ENCODE data around the gene TNFSF15.

The TNFSF15 gene

DNA sequence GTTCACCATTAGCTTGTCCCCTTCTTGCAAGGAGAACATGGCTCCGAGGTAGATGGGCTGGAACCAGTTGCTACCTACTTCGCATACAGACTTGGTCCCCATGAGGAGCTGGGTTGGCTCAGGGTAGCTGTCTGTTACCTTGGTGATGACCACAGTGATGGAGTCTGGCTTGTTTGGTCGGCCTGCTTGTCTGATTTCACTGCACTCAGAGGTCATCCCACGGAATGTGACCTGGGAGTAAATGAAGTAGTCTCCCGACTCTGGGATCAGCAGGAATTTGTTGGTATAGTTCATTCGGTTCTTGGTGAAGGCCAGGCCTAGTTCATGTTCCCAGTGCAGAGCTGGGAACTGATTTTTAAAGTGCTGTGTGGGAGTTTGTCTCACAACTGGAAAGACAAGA lies 15.3 kb downstream of the TNFSF15 start:
- H3K4me1 ChIP-seq, result peaks cover 0 to 19% (median 0%) of the 10 kb centered on the region in 10 experiments; a peak in 4 of 20 replicates
- H3K27me3 ChIP-seq, result no peaks in the 10 kb centered on the region
- H3K9ac ChIP-seq, result no peak overlapping the region
- H4K20me1 ChIP-seq, result peaks cover 0 to 67% (median 0%) of the 10 kb centered on the region in 11 experiments; a peak in 4 of 22 replicates
- TF ChIP-seq Cebpa-rat (IDR thresholded peaks at IDR 0.05), result no peak
- no peak overlapping the region for H3K4me3 ChIP-seq
- H3K4me2 ChIP-seq, result no peak overlapping the region
- no peaks in the 10 kb centered on the region for H3K9me3 ChIP-seq (replicated peaks in 1 of 11)
- H3K27ac ChIP-seq, result no peak overlapping the region
- H3K36me3 ChIP-seq, result peaks cover 0 to 97% (median 0%) of the 10 kb centered on the region in 11 experiments; a peak in 6 of 22 replicates

DNA sequence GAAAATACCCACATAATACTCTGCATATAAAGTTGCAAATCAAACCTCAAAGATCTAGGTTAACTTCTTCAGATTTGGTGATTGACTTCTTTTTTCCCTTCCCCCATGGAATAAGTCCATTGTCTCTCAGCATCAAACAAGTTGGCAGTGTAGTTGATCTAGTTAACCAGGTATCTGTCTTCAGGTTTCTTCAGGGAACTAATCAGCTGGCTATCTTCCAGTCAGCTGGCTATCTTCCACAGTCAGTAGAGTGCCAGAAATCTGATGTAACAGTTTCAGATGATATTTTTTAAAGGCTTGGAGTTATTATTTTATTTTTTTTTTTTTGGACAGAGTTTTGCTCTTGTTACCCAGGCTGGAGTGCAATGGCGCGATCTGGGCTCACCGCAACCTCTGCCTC lies 16.8 kb downstream of the TNFSF15 start:
- Histone ChIP-seq H3K36me3 (peaks cover 0 to 82% (median 0%) of the 10 kb centered on the region in 11 experiments; a peak in 6 of 22 replicates), H3K27ac (no peak overlapping the region), H3K4me2 (no peak overlapping the region), H4K20me1 (peaks cover 0 to 52% (median 0%) of the 10 kb centered on the region in 11 experiments; a peak in 3 of 22 replicates), H3K9ac (no peak overlapping the region), H3K27me3 (no peaks in the 10 kb centered on the region), H3K4me3 (no peak overlapping the region), H3K9me3 (replicated peaks in 1 of 11) (no peaks in the 10 kb centered on the region), H3K4me1 (peaks cover 0 to 15% (median 0%) of the 10 kb centered on the region in 10 experiments; a peak in 4 of 20 replicates)
- no peak for TF ChIP-seq Cebpa-rat (IDR thresholded peaks at IDR 0.05)

DNA sequence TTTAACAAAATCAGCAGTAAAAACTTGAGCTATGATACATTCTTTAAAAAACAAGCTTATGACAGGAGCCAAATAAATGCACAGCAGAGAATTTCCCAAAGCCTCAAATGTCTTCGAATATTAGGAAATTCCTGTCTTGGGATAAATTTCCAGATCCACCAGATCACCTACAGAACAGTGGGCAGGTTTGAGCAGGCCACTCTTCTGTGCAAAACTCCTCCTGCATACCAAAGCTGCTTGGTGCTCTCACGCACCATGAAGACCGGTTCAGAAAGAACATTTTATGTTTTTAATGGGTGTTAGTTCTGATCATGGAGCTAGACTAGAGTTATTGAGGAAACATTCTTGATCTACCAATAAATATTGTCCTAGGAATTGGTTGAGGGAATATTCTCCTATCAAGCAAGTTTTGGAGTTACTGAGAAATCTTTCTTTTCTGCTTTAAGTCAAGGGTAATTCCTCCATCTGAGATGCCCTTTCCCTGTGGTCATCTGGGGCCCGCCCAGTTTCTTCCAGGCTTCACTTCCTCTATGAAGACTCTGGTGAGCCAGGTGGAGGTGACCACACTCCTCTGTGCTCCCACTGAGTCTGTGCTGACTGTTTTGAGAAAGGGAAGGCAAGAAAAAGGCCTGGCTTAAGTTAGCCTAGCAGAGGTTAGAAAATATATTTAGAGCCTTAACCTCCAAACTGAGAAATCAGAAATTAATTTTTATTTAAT lies 17.9 kb downstream of the TNFSF15 start:
- Histone ChIP-seq H3K4me2 (no peak overlapping the region), H3K36me3 (peaks cover 0 to 72% (median 0%) of the 10 kb centered on the region in 11 experiments; a peak in 6 of 22 replicates), H3K4me3 (no peak overlapping the region), H3K27ac (no peak overlapping the region), H3K27me3 (no peaks in the 10 kb centered on the region), H4K20me1 (peaks cover 0 to 42% (median 0%) of the 10 kb centered on the region in 11 experiments; a peak in 2 of 22 replicates), H3K4me1 (peaks cover 0 to 8% (median 0%) of the 10 kb centered on the region in 10 experiments; a peak in 1 of 20 replicates), H3K9ac (no peak overlapping the region), H3K9me3 (replicated peaks in 1 of 11) (no peaks in the 10 kb centered on the region)
- TF ChIP-seq Cebpa-rat (IDR thresholded peaks at IDR 0.05), result no peak

DNA sequence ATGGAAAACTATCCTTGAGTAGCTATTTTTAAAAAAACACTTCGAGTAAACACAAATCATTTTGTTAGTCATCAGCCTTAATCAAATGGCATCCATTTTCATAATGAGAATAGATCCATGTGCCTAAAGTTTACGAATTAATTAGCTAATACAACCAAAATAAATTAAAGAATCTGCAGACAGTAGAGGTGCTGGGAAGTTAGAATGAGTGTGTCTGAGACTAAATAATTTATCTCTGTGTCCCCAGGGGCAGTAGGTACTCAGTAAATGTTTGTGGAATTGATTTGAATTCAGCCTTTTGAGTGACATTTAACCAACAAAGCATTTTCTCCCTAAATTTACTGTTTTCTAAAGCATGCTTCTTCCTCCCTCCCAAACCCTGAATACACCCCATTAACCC lies 18.6 kb downstream of the TNFSF15 start:
- H3K9ac ChIP-seq, result no peak overlapping the region
- no peak overlapping the region for H3K27ac ChIP-seq
- H3K4me3 ChIP-seq, result no peak overlapping the region
- H3K27me3 ChIP-seq, result no peaks in the 10 kb centered on the region
- H3K36me3 ChIP-seq, result peaks cover 0 to 64% (median 0%) of the 10 kb centered on the region in 11 experiments; a peak in 6 of 22 replicates
- no peak overlapping the region for H3K4me2 ChIP-seq
- no peaks in the 10 kb centered on the region for H3K9me3 ChIP-seq (replicated peaks in 1 of 11)
- no peak for TF ChIP-seq Cebpa-rat (IDR thresholded peaks at IDR 0.05)
- H4K20me1 ChIP-seq, result peaks cover 0 to 34% (median 0%) of the 10 kb centered on the region in 11 experiments; a peak in 2 of 22 replicates
- peaks cover 0 to 8% (median 0%) of the 10 kb centered on the region in 10 experiments; a peak in 1 of 20 replicates for H3K4me1 ChIP-seq

DNA sequence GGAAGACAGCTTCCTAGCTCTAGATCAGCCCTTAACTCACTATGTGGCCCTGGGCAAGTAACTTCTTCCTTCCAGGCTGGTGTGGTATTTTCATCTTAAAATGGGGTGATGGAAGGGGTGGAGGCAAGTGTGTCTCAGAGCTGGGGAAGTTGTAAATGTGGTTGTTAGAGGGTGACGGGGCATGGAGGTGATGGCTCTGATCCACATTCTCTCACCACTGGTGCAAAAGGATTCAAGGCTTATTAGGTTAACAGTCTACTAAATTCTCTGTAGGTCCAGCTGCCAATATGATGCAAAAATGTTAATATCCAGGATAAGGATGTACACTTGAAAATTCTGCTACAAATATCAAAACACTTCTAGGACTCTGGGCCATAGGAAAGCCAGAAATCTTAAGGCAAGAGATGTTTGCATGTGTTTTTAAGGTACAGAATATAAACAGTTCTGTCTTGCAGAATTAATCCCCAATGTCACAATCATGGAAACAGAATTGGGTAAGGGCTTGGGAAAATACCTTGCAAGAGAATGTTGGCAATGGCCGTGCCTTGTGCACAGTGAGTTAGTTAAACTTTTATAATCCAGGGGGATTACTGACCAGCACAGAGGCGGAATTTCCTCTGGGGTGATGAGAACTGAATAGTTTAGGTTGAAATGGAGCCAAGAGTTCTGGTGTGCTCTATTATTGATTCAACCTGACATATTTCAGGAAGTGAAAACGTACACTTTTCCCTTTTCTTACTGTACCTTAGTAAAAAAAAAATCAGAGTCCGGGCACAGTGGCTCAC lies 19.8 kb downstream of the TNFSF15 start:
- peaks cover 0 to 25% (median 0%) of the 10 kb centered on the region in 11 experiments; a peak in 1 of 22 replicates for H4K20me1 ChIP-seq
- H3K27ac ChIP-seq, result no peak overlapping the region
- no peaks in the 10 kb centered on the region for H3K9me3 ChIP-seq (replicated peaks in 1 of 11)
- H3K36me3 ChIP-seq, result peaks cover 0 to 53% (median 0%) of the 10 kb centered on the region in 11 experiments; a peak in 6 of 22 replicates
- H3K4me3 ChIP-seq, result no peak overlapping the region
- peaks cover 0 to 8% (median 0%) of the 10 kb centered on the region in 10 experiments; a peak in 1 of 20 replicates for H3K4me1 ChIP-seq
- H3K27me3 ChIP-seq, result no peaks in the 10 kb centered on the region
- no peak overlapping the region for H3K9ac ChIP-seq
- TF ChIP-seq Cebpa-rat (IDR thresholded peaks at IDR 0.05), result no peak
- H3K4me2 ChIP-seq, result no peak overlapping the region

DNA sequence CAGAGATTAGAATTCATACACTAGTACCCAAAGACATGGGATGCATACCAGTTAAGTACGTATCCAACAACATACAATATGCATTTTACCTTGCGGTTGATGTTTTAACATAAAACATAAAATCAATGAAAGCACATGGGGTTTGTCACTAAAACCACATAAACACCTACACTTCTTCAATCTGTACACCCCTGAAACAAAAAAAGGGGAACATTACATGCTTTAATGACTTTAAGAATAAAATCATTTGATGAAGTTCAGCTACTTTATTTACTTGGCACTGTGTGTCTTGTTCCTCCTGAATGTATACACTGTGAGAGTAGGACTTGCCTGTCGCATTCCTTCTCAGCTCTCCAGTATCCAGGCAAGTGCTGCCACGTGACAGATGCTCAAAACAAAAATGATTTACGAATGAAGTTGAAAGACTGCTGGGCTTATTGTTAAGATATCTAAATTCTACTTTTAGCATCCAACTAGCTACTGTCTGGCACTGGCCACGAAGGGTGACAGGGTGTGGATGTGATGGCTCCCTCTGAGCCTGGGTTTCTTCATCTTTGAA lies 21.0 kb downstream of the TNFSF15 start:
- no peak for TF ChIP-seq Cebpa-rat (IDR thresholded peaks at IDR 0.05)
- Histone ChIP-seq H3K27ac (no peak overlapping the region), H3K27me3 (no peaks in the 10 kb centered on the region), H3K4me2 (no peak overlapping the region), H3K4me1 (peaks cover 0 to 8% (median 0%) of the 10 kb centered on the region in 10 experiments; a peak in 1 of 20 replicates), H3K4me3 (no peak overlapping the region), H4K20me1 (peaks cover 0 to 18% (median 0%) of the 10 kb centered on the region in 11 experiments; a peak in 1 of 22 replicates), H3K36me3 (peaks cover 0 to 40% (median 0%) of the 10 kb centered on the region in 11 experiments; a peak in 5 of 22 replicates), H3K9ac (no peak overlapping the region), H3K9me3 (replicated peaks in 1 of 11) (no peaks in the 10 kb centered on the region)

DNA sequence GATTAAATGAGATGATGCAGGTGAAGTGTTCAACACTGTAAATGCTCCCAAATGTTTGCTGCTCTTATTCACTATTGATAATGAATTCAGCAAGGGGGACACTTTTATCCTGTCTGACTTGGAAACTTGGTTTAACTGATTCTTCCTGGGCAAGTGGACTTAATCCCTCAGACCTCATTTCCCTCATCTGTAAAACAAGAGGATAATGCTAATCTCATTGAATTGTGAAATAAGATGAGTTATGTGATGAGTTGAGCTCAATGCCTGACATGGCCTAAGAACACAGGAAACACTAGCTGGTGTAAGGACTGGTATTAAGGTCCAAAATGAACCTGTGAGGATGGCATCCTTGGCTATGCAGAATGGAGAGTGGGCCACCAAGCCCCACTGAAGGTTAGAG lies 23.3 kb downstream of the TNFSF15 start:
- Histone ChIP-seq H3K9ac (no peak overlapping the region), H3K27ac (no peak overlapping the region), H3K27me3 (no peaks in the 10 kb centered on the region), H3K4me3 (no peak overlapping the region), H3K9me3 (replicated peaks in 1 of 11) (no peaks in the 10 kb centered on the region), H3K36me3 (peaks cover 0 to 18% (median 0%) of the 10 kb centered on the region in 11 experiments; a peak in 2 of 22 replicates), H3K4me2 (no peak overlapping the region), H4K20me1 (peaks cover 0 to 5% (median 0%) of the 10 kb centered on the region in 11 experiments; a peak in 1 of 22 replicates), H3K4me1 (peaks cover 0 to 4% (median 0%) of the 10 kb centered on the region in 10 experiments; a peak in 2 of 20 replicates)
- no peak for TF ChIP-seq Cebpa-rat (IDR thresholded peaks at IDR 0.05)

DNA sequence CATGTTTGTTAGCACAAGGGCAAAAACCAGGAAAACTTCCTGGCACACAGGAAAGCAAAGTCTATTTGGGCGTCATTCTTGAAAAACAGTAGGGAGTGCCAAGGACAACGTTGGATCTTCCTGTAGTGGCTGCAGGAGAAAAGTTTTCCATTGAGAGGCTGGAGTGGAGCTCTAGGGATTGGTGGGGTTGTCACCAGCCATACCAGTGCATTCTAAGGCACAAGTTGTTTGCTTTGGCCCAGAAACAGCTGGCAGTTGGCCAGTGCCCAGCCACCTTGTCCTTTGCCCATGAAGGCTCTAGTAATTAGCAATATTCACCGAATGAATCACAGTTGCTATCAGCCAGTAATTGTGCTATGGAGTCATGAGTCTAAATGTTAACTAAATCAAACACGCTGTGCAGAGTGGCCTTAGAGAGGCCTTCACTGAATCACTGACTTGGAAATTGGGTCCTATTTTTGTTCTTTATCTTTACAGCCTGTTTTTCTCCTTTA lies 26.4 kb downstream of the TNFSF15 start:
- Histone ChIP-seq H3K4me2 (no peak overlapping the region), H3K27ac (no peak overlapping the region), H3K36me3 (no peaks in the 10 kb centered on the region), H3K4me1 (peaks cover 0 to 34% (median 5%) of the 10 kb centered on the region in 10 experiments; a peak in 15 of 20 replicates), H3K9me3 (replicated peaks in 1 of 11) (no peaks in the 10 kb centered on the region), H3K27me3 (no peaks in the 10 kb centered on the region), H4K20me1 (no peaks in the 10 kb centered on the region), H3K9ac (no peak overlapping the region), H3K4me3 (no peak overlapping the region)
- no peak for TF ChIP-seq Cebpa-rat (IDR thresholded peaks at IDR 0.05)

Measured in BLaER1 treated with 17β-estradiol and CSF1 and Interleukin-3, amounts not matched to agents 10 nM and 100 nM (cell line).